Erythroblast (primary cell): ENCODE results near the gene PHYHD1.

ENCODE experiments used
- GATA1 ChIP-seq: IDR thresholded peaks from 2 replicates; pipeline ENCODE4 v1.6.1; 2011; ENCODE audit warnings: low read depth, mild to moderate bottlenecking, control low read depth, low read length, moderate library complexity
- POLR2A ChIP-seq: IDR thresholded peaks from 2 replicates; pipeline ENCODE4 v1.6.1; 2011; ENCODE audit warnings: mild to moderate bottlenecking, low read length

DNA sequence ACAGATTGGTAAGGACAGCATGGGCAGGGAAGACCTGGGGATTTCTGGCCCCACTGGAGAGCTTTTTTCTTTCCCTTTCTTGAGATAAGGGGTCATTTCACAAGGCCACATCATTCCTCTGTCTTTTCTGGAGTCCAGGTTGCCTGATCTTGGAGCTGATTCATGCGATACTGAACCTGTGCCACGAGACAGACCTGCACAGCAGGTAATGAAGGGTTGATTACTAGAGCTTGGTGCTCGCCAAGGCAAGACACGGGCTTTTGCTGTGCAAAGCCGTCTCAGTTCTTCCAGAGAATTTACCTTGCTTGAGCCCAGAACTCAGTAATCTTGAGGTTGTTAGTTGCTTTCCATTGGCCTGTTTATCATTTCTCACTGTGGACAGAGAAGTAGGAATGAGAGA lies 65.9 kb downstream of the PHYHD1 start:
- TF ChIP-seq POLR2A (no peak), GATA1 (no peak)
